ENCODE measurements around the gene EMILIN3.

- no peak for TF ChIP-seq EZH2 (IDR thresholded peaks at IDR 0.05)
- no peak for TF ChIP-seq POLR2AphosphoS5 (IDR thresholded peaks at IDR 0.05; ENCODE audit: borderline replicate concordance, low read depth, low read length)
- no peak for TF ChIP-seq FOXP2 (optimal IDR thresholded peaks at IDR 0.05; ENCODE audit: control extremely low read depth, extremely low read length, insufficient read depth)
Observed at GRCh38 chr20:41365777-41366545, 657 bp downstream of the EMILIN3 start.
